CD8-positive, alpha-beta memory T cell (primary cell): ENCODE results near the gene ARF1. TPM values are rescaled to one million over a fixed set of nuclear protein-coding genes. Genes with fewer than 3 reads are reported as not detected.
A peak's percentile ranks its signal among the peaks of the same experiment; 100 is the strongest.

ENCODE experiments used
- CTCF ChIA-PET: fragments of 350-600 bp; sonication (Branson Sonifier 250); formaldehyde crosslinking; loops from one replicate; lab custom pipeline; 2021; ENCODE audit warnings: antibody characterized with exemption; lab: Charles Lee
- POLR2A ChIA-PET: fragments of 350-600 bp; sonication (Branson Sonifier 250); formaldehyde crosslinking; loops from one replicate; lab custom pipeline; 2021; ENCODE audit warnings: antibody characterized with exemption; lab: Charles Lee
- DNase-seq, 5 donors: peaks; one replicate each; pipeline versions ENCODE4 v3.0.0 to v3.0.0-alpha.2; 2020 to 2022; ENCODE audit warnings: mixed read lengths in 1 of 5
- H3K27ac ChIP-seq: one replicate; pipeline ENCODE4 v1.7.0; 2013; ENCODE audit warnings: low read depth, mild to moderate bottlenecking, low read length, moderate library complexity
- H3K27me3 ChIP-seq: 2 replicates; pipeline ENCODE4 v1.7.0; 2013; ENCODE audit warnings: low read length, mild to moderate bottlenecking; ENCODE audit not compliant: insufficient read depth, poor library complexity, severe bottlenecking
- H3K36me3 ChIP-seq: 2 replicates; pipeline ENCODE4 v1.7.0; 2013; ENCODE audit warnings: mild to moderate bottlenecking, low read length, moderate library complexity; ENCODE audit not compliant: insufficient read depth
- H3K4me1 ChIP-seq: 2 replicates; pipeline ENCODE4 v1.7.0; 2013; ENCODE audit warnings: mild to moderate bottlenecking, low read length, moderate library complexity; ENCODE audit not compliant: insufficient read depth
- H3K4me3 ChIP-seq: 2 replicates; pipeline ENCODE4 v1.7.0; 2013; ENCODE audit warnings: mild to moderate bottlenecking, low read length
- H3K9me3 ChIP-seq: 2 replicates; pipeline ENCODE4 v1.7.0; 2013; ENCODE audit warnings: mild to moderate bottlenecking, low read length
- H3K27ac Mint-ChIP-seq, 8 donors: one replicate each; pipeline ENCODE4 v1.8.0; 2020 to 2021; ENCODE audit warnings: mixed read lengths in 8 of 8, mild to moderate bottlenecking in 6 of 8, inconsistent platforms in 3 of 8, moderate library complexity in 3 of 8
- H3K27me3 Mint-ChIP-seq, 2 donors: one replicate each; pipeline ENCODE4 v1.8.0; 2020 to 2021; ENCODE audit warnings: mixed read lengths in 2 of 2, mild to moderate bottlenecking in 1 of 2, moderate library complexity in 1 of 2
- H3K36me3 Mint-ChIP-seq, 3 donors: one replicate each; pipeline ENCODE4 v1.8.0; 2020 to 2021; ENCODE audit warnings: mixed read lengths in 3 of 3, inconsistent platforms in 1 of 3, mild to moderate bottlenecking in 1 of 3
- H3K4me1 Mint-ChIP-seq, 3 donors: one replicate each; pipeline ENCODE4 v1.8.0; 2020 to 2021; ENCODE audit warnings: mixed read lengths in 3 of 3, inconsistent platforms in 1 of 3, mild to moderate bottlenecking in 1 of 3
- H3K4me3 Mint-ChIP-seq, 7 donors: one replicate each; pipeline ENCODE4 v1.8.0; 2020 to 2021; ENCODE audit warnings: mixed read lengths in 7 of 7, mild to moderate bottlenecking in 6 of 7, moderate library complexity in 4 of 7, inconsistent platforms in 2 of 7
- H3K9me3 Mint-ChIP-seq, 5 donors: one replicate each; pipeline ENCODE4 v1.8.0; 2020 to 2022; ENCODE audit warnings: mixed read lengths in 5 of 5, mild to moderate bottlenecking in 3 of 5, moderate library complexity in 2 of 5, inconsistent platforms in 1 of 5
- polyA plus RNA-seq: library from polyadenylated mRNA; unstranded; fragments of 300-500 nt; fragmentation: Illumina TruSeq; gene quantifications from one replicate; pipeline ENCODE4 v1.2.3, GENCODE V29; 2021
- total RNA-seq, 2 experiments: library from RNA; stranded (reverse); gene quantifications; one replicate each; pipeline ENCODE4 v1.2.3, GENCODE V29; 2021

The ARF1 gene
- total and polyA plus RNA-seq, 3 experiments from 2014 or later = 379 to 569 (median 379) TPM

GRCh38 chr1:228139406-228139930 lies 57.0 kb downstream of the ARF1 start:
- H3K27me3 Mint-ChIP-seq = peaks cover 0 to 5% of the 10 kb centered on the region in 2 donors
- ChIA-PET CTCF (interaction anchor here (0.8 to 6.3 kb wide), 4 partner anchors 9 to 140 kb away, joined by 3 to 57 read pairs (median 5); partner anchors contain the start of gene IBA57), POLR2A (interaction anchor here (0.6 to 7.8 kb wide), 4 partner anchors 14 to 34 kb away, joined by 3 to 69 read pairs (median 4); partner anchors contain the start of gene IBA57)
- no peaks in the 10 kb centered on the region for H3K9me3 Mint-ChIP-seq
- H3K27ac Mint-ChIP-seq = peak overlapping the region; percentile 98 to 100 (median 99)
- Histone ChIP-seq H3K36me3 (peaks cover 8% of the 10 kb centered on the region), H3K27me3 (no peaks in the 10 kb centered on the region), H3K9me3 (no peaks in the 10 kb centered on the region), H3K4me3 (peak overlapping the region; percentile 82), H3K27ac (peak overlapping the region; percentile 96), H3K4me1 (peaks cover 44% of the 10 kb centered on the region)
- peaks cover 0 to 37% (median 3%) of the 10 kb centered on the region in 3 donors for H3K36me3 Mint-ChIP-seq
- peaks cover 56 to 70% (median 57%) of the 10 kb centered on the region in 3 donors for H3K4me1 Mint-ChIP-seq
- no peak for DNase-seq
- H3K4me3 Mint-ChIP-seq = peak overlapping the region; percentile 91 to 99 (median 98)

- POLR2A ChIA-PET = interaction anchor here (0.7 to 7.8 kb wide), 7 partner anchors 17 to 352 kb away, joined by 3 to 69 read pairs (median 3); partner anchors contain the start of gene IBA57
- H3K9me3 ChIP-seq = no peaks in the 10 kb centered on the region
- H3K36me3 ChIP-seq = peaks cover 8% of the 10 kb centered on the region
- H3K4me1 Mint-ChIP-seq = peaks cover 60 to 75% (median 61%) of the 10 kb centered on the region in 3 donors
- CTCF ChIA-PET = interaction anchor here (0.8 to 6.3 kb wide), 6 partner anchors 9 to 141 kb away, joined by 3 to 57 read pairs (median 4); partner anchors contain the start of gene IBA57
- peak within 1 kb of the TSS; percentile 86 for H3K4me3 ChIP-seq
- peak within 1 kb of the TSS; percentile 98 for H3K27ac ChIP-seq
- peaks cover 0 to 40% (median 3%) of the 10 kb centered on the region in 3 donors for H3K36me3 Mint-ChIP-seq
- no peaks in the 10 kb centered on the region for H3K9me3 Mint-ChIP-seq
- DNase-seq = peak; percentile 100
- no peaks in the 10 kb centered on the region for H3K27me3 ChIP-seq
- peaks cover 0 to 4% of the 10 kb centered on the region in 2 donors for H3K27me3 Mint-ChIP-seq
- H3K27ac Mint-ChIP-seq = peak within 1 kb of the TSS; percentile 98 to 100 (median 99)
- peak within 1 kb of the TSS; percentile 91 to 99 (median 98) for H3K4me3 Mint-ChIP-seq
- H3K4me1 ChIP-seq = peaks cover 51% of the 10 kb centered on the region
Measured at GRCh38 chr1:228139931-228140723, 57.6 kb downstream of the ARF1 start, which contains the start of gene GUK1. TSS of gene GUK1 (plus strand) at chr1:228140279. CDS start at chr1:228140303, 24 bp downstream.

GRCh38 chr1:228140724-228141225 lies 58.3 kb downstream of the ARF1 start:
- H3K4me1 Mint-ChIP-seq = peaks cover 60 to 79% (median 63%) of the 10 kb centered on the region in 3 donors
- peaks cover 0 to 4% of the 10 kb centered on the region in 2 donors for H3K27me3 Mint-ChIP-seq
- DNase-seq = no peak
- no peaks in the 10 kb centered on the region for H3K9me3 Mint-ChIP-seq
- Histone ChIP-seq H3K4me1 (peaks cover 57% of the 10 kb centered on the region), H3K36me3 (peaks cover 8% of the 10 kb centered on the region), H3K27me3 (no peaks in the 10 kb centered on the region), H3K27ac (peak overlapping the region; percentile 98), H3K9me3 (no peaks in the 10 kb centered on the region), H3K4me3 (peak overlapping the region; percentile 86)
- CTCF ChIA-PET = interaction anchor here (0.9 to 6.3 kb wide), 4 partner anchors 10 to 141 kb away, joined by 3 to 57 read pairs (median 4); partner anchors contain the start of gene IBA57
- H3K27ac Mint-ChIP-seq = peak overlapping the region; percentile 98 to 100 (median 99)
- POLR2A ChIA-PET = interaction anchor here (0.7 to 7.8 kb wide), 7 partner anchors 16 to 353 kb away, joined by 3 to 69 read pairs (median 3); partner anchors contain the start of gene IBA57
- peaks cover 0 to 43% (median 3%) of the 10 kb centered on the region in 3 donors for H3K36me3 Mint-ChIP-seq
- peak overlapping the region; percentile 91 to 99 (median 98) for H3K4me3 Mint-ChIP-seq

GRCh38 chr1:228141226-228142044 lies 58.9 kb downstream of the ARF1 start:
- ChIA-PET POLR2A (interaction anchor here (1.0 to 7.8 kb wide), 3 partner anchors 16 to 60 kb away, joined by 3 to 69 read pairs (median 4); partner anchors contain the start of gene IBA57), CTCF (interaction anchor here (0.8 to 6.3 kb wide), 5 partner anchors 11 to 72 kb away, joined by 3 to 57 read pairs (median 9); partner anchors contain the start of gene IBA57)
- peaks cover 15% of the 10 kb centered on the region for H3K36me3 ChIP-seq
- H3K4me3 ChIP-seq = peak overlapping the region; percentile 86
- peaks cover 0 to 49% (median 3%) of the 10 kb centered on the region in 3 donors for H3K36me3 Mint-ChIP-seq
- no peaks in the 10 kb centered on the region for H3K9me3 Mint-ChIP-seq
- H3K4me1 ChIP-seq = peaks cover 58% of the 10 kb centered on the region
- H3K27ac ChIP-seq = peak overlapping the region; percentile 98
- DNase-seq = peak in 3 of 5 donors; percentile 32 to 57 (median 37)
- H3K27me3 Mint-ChIP-seq = peaks cover 0 to 4% of the 10 kb centered on the region in 2 donors
- peaks cover 53 to 74% (median 57%) of the 10 kb centered on the region in 3 donors for H3K4me1 Mint-ChIP-seq
- H3K4me3 Mint-ChIP-seq = peak overlapping the region; percentile 91 to 99 (median 98)
- H3K9me3 ChIP-seq = no peaks in the 10 kb centered on the region
- no peaks in the 10 kb centered on the region for H3K27me3 ChIP-seq
- peak overlapping the region; percentile 98 to 100 (median 99) for H3K27ac Mint-ChIP-seq

GRCh38 chr1:228142155-228142691 lies 59.7 kb downstream of the ARF1 start:
- H3K4me3 ChIP-seq = peak overlapping the region; percentile 86
- peaks cover 0 to 51% (median 3%) of the 10 kb centered on the region in 3 donors for H3K36me3 Mint-ChIP-seq

GRCh38 chr1:228142701-228143136 lies 60.2 kb downstream of the ARF1 start:
- peak in 1 of 5 donors; percentile 45 for DNase-seq
- Histone ChIP-seq H3K4me3 (peak overlapping the region; percentile 86), H3K27me3 (no peaks in the 10 kb centered on the region), H3K9me3 (no peaks in the 10 kb centered on the region), H3K27ac (peak overlapping the region; percentile 98), H3K36me3 (peaks cover 25% of the 10 kb centered on the region), H3K4me1 (peaks cover 54% of the 10 kb centered on the region)
- ChIA-PET CTCF (interaction anchor here (1.2 to 2.4 kb wide), 3 partner anchors 13 to 23 kb away, joined by 3 to 17 read pairs (median 9); partner anchors contain the start of gene IBA57), POLR2A (interaction anchor here (0.5 to 7.8 kb wide), 3 partner anchors 9 to 317 kb away, joined by 3 to 69 read pairs (median 3); partner anchors contain the start of gene IBA57)
- H3K9me3 Mint-ChIP-seq = no peaks in the 10 kb centered on the region
- peak overlapping the region; percentile 91 to 99 (median 98) for H3K4me3 Mint-ChIP-seq
- H3K4me1 Mint-ChIP-seq = peaks cover 41 to 61% (median 44%) of the 10 kb centered on the region in 3 donors
- peaks cover 0 to 55% (median 3%) of the 10 kb centered on the region in 3 donors for H3K36me3 Mint-ChIP-seq
- H3K27me3 Mint-ChIP-seq = peaks cover 0 to 4% of the 10 kb centered on the region in 2 donors
- H3K27ac Mint-ChIP-seq = peak overlapping the region; percentile 82 to 100 (median 96)

More at GRCh38 chr1:228142155-228142691, 59.7 kb downstream of the ARF1 start:
- peaks cover 21% of the 10 kb centered on the region for H3K36me3 ChIP-seq
- Mint-ChIP-seq H3K4me3 (peak overlapping the region; percentile 91 to 99 (median 98)), H3K4me1 (peaks cover 46 to 66% (median 49%) of the 10 kb centered on the region in 3 donors), H3K27me3 (peaks cover 0 to 4% of the 10 kb centered on the region in 2 donors), H3K9me3 (no peaks in the 10 kb centered on the region), H3K27ac (peak overlapping the region; percentile 84 to 100 (median 98))
- ChIA-PET CTCF (interaction anchor here (0.8 to 2.4 kb wide), 4 partner anchors 12 to 33 kb away, joined by 3 to 17 read pairs (median 6); partner anchors contain the start of gene IBA57), POLR2A (interaction anchor here (1.1 to 7.8 kb wide), 2 partner anchors 9 to 23 kb away, joined by 3 to 69 read pairs; partner anchors contain the start of gene IBA57)
- H3K27me3 ChIP-seq = no peaks in the 10 kb centered on the region
- H3K27ac ChIP-seq = peak overlapping the region; percentile 98
- H3K9me3 ChIP-seq = no peaks in the 10 kb centered on the region
- DNase-seq = peak in 2 of 5 donors; percentile 46 to 48
- H3K4me1 ChIP-seq = peaks cover 58% of the 10 kb centered on the region
